ENCODE measurements around the gene KRT39. TPM values are rescaled to one million over a fixed set of nuclear protein-coding genes. Genes with fewer than 3 reads are reported as not detected.
A peak's percentile ranks its signal among the peaks of the same experiment; 100 is the strongest.

KRT39 gene
- total RNA-seq, 1 donor = 0.36 TPM

DNA sequence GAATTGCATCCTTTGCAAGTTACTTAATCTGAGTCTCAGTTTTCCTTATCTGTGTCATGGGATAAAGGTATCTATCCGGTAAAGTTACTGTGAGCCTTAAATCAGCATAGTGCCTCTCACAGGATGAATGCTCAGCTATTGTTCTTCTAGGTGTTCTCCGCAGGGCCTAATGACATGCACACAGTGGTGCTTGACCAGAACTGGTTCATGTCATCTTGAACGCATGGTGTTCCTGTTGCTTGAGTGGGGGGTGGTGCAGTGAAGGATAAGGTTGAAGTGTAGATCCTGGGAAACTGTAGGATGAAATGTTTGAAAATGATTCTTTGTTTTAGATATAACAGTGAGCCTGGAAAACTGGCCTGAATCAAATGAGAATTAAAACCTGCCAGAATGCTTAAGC is 13.4 kb upstream of the KRT39 start:
- TF ChIP-seq, protein P1, sequence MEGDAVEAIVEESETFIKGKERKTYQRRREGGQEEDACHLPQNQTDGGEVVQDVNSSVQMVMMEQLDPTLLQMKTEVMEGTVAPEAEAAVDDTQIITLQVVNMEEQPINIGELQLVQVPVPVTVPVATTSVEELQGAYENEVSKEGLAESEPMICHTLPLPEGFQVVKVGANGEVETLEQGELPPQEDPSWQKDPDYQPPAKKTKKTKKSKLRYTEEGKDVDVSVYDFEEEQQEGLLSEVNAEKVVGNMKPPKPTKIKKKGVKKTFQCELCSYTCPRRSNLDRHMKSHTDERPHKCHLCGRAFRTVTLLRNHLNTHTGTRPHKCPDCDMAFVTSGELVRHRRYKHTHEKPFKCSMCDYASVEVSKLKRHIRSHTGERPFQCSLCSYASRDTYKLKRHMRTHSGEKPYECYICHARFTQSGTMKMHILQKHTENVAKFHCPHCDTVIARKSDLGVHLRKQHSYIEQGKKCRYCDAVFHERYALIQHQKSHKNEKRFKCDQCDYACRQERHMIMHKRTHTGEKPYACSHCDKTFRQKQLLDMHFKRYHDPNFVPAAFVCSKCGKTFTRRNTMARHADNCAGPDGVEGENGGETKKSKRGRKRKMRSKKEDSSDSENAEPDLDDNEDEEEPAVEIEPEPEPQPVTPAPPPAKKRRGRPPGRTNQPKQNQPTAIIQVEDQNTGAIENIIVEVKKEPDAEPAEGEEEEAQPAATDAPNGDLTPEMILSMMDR (IDR thresholded peaks at IDR 0.05; ENCODE audit: extremely low read depth, low read depth, low read length) = no peak
- no peak overlapping the region for H3K27ac ChIP-seq (ENCODE audit: low read depth, low read length)
- H2AFZ ChIP-seq (ENCODE audit: low read length) = peak overlapping the region; percentile 58
- H3K4me2 ChIP-seq (ENCODE audit: insufficient read depth, low read length) = no peak overlapping the region
- DNase-seq (ENCODE audit: insufficient read length, low spot score, missing footprints) = peak; percentile 55
- peaks cover 9% of the 10 kb centered on the region for H3K4me1 ChIP-seq (ENCODE audit: insufficient read depth, low read length)
- no peaks in the 10 kb centered on the region for H3K27me3 ChIP-seq (ENCODE audit: insufficient read depth, low read length)
- H4K20me1 ChIP-seq (ENCODE audit: insufficient read depth, low read length) = no peaks in the 10 kb centered on the region
- H3K4me3 ChIP-seq (ENCODE audit: insufficient read depth, low read length) = no peak overlapping the region
- no peaks in the 10 kb centered on the region for H3K79me2 ChIP-seq (ENCODE audit: insufficient read depth, low read length)
- H3K9me3 ChIP-seq (ENCODE audit: low read depth, low read length) = no peaks in the 10 kb centered on the region
- no peaks in the 10 kb centered on the region for H3K36me3 ChIP-seq (ENCODE audit: insufficient read depth, low read length)

DNA sequence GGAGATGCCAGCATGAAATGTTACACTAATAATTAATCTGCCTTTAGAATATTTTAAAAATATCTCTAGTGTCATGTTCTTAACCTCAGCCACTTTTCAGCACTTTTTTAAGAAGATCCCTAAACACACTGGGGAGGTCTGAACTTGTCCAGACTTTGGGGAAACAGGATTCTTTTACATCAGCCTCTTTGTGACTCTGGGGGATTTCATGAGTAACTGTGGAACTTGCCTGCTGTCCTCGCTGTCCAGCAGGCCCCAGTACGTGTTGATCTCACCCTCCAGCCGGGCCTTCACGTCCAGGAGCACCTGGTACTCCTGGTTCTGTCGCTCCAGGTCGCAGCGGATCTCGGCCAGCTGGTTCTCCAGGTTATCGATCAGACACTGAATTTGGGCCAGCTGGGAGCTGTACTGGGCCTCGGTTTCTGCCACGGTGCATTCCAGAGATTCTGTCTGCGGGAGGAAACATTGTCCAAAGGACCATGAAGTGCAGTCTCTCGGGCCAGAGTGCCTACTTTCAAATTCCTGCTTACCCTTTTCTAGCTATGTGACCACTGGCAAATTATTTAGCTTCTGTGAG is 11.9 kb upstream of the KRT39 start:
- Histone ChIP-seq H3K4me3 (ENCODE audit: insufficient read depth, low read length) (no peak overlapping the region), H3K27me3 (ENCODE audit: insufficient read depth, low read length) (no peaks in the 10 kb centered on the region), H3K36me3 (ENCODE audit: insufficient read depth, low read length) (no peaks in the 10 kb centered on the region), H3K4me1 (ENCODE audit: insufficient read depth, low read length) (peaks cover 9% of the 10 kb centered on the region), H2AFZ (ENCODE audit: low read length) (peak overlapping the region; percentile 6), H4K20me1 (ENCODE audit: insufficient read depth, low read length) (no peaks in the 10 kb centered on the region), H3K27ac (ENCODE audit: low read depth, low read length) (no peak overlapping the region), H3K9me3 (ENCODE audit: low read depth, low read length) (no peaks in the 10 kb centered on the region), H3K79me2 (ENCODE audit: insufficient read depth, low read length) (no peaks in the 10 kb centered on the region), H3K4me2 (ENCODE audit: insufficient read depth, low read length) (no peak overlapping the region)
- TF ChIP-seq, protein P1 (IDR thresholded peaks at IDR 0.05; ENCODE audit: extremely low read depth, low read depth, low read length) = no peak
- no peak for DNase-seq (ENCODE audit: insufficient read length, low spot score, missing footprints)

DNA sequence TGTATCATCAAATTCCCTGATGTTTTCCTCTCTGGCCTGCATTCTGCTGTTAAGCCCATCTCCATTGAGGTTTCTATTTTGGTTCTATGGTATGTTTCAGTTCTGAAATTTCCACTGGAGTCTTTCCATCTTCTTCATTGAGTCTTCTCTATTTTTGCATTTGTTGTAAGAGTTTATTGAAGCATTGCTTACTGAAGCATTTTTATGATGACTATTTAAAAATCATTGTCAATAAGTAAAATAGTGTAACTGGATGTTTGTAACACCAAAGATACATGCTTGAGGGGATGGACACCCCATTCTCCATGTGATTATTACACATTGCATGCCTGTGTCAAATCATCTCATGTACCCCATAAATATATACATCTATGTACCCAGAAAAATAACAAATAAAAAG is 8.8 kb upstream of the KRT39 start:
- Histone ChIP-seq H3K27ac (ENCODE audit: low read depth, low read length) (no peak overlapping the region), H3K79me2 (ENCODE audit: insufficient read depth, low read length) (no peaks in the 10 kb centered on the region), H4K20me1 (ENCODE audit: insufficient read depth, low read length) (no peaks in the 10 kb centered on the region), H3K9me3 (ENCODE audit: low read depth, low read length) (no peaks in the 10 kb centered on the region), H2AFZ (ENCODE audit: low read length) (no peak overlapping the region), H3K36me3 (ENCODE audit: insufficient read depth, low read length) (no peaks in the 10 kb centered on the region), H3K4me2 (ENCODE audit: insufficient read depth, low read length) (no peak overlapping the region), H3K27me3 (ENCODE audit: insufficient read depth, low read length) (no peaks in the 10 kb centered on the region), H3K4me1 (ENCODE audit: insufficient read depth, low read length) (peaks cover 3% of the 10 kb centered on the region), H3K4me3 (ENCODE audit: insufficient read depth, low read length) (no peak overlapping the region)
- DNase-seq (ENCODE audit: insufficient read length, low spot score, missing footprints) = no peak
- TF ChIP-seq, protein P1 (IDR thresholded peaks at IDR 0.05; ENCODE audit: extremely low read depth, low read depth, low read length) = no peak

DNA sequence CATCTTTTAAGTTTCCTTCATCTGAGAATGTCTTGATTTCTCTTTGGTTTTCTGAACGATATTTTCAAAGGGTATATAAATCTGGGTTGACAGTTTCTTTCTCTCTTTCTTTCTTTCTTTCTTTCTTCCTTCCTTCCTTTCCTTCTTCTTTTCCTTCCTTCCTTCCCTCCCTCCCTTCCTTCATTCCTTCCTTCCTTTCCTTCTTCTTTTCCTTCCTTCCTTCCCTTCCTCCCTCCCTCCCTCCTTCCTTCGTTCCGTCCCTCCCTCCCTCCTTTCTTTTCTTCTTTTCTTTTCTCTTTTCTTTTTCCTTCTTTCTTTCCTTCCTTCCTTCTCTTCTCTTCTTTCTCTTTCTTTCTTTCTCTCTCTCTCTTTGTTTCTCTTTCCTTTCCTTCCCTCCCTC is 7.6 kb upstream of the KRT39 start:
- H2AFZ ChIP-seq (ENCODE audit: low read length) = no peak overlapping the region
- H3K4me2 ChIP-seq (ENCODE audit: insufficient read depth, low read length) = no peak overlapping the region
- H3K4me3 ChIP-seq (ENCODE audit: insufficient read depth, low read length) = no peak overlapping the region
- no peaks in the 10 kb centered on the region for H3K9me3 ChIP-seq (ENCODE audit: low read depth, low read length)
- H3K27me3 ChIP-seq (ENCODE audit: insufficient read depth, low read length) = no peaks in the 10 kb centered on the region
- no peak overlapping the region for H3K27ac ChIP-seq (ENCODE audit: low read depth, low read length)
- TF ChIP-seq, protein P1 (IDR thresholded peaks at IDR 0.05; ENCODE audit: extremely low read depth, low read depth, low read length) = no peak
- H4K20me1 ChIP-seq (ENCODE audit: insufficient read depth, low read length) = no peaks in the 10 kb centered on the region
- H3K36me3 ChIP-seq (ENCODE audit: insufficient read depth, low read length) = no peaks in the 10 kb centered on the region
- no peak for DNase-seq (ENCODE audit: insufficient read length, low spot score, missing footprints)
- H3K79me2 ChIP-seq (ENCODE audit: insufficient read depth, low read length) = no peaks in the 10 kb centered on the region
- no peaks in the 10 kb centered on the region for H3K4me1 ChIP-seq (ENCODE audit: insufficient read depth, low read length)
